GM18517 (cell line): ENCODE results near the gene DDX51.

Experiments
- ATAC-seq: cut with Tn5 transposase; IDR thresholded peaks from one replicate; pipeline ENCODE4 v1.9.1; 2021; ENCODE audit warnings: mild to moderate bottlenecking, moderate library complexity; ENCODE audit not compliant: unreplicated experiment

Gene DDX51

DNA sequence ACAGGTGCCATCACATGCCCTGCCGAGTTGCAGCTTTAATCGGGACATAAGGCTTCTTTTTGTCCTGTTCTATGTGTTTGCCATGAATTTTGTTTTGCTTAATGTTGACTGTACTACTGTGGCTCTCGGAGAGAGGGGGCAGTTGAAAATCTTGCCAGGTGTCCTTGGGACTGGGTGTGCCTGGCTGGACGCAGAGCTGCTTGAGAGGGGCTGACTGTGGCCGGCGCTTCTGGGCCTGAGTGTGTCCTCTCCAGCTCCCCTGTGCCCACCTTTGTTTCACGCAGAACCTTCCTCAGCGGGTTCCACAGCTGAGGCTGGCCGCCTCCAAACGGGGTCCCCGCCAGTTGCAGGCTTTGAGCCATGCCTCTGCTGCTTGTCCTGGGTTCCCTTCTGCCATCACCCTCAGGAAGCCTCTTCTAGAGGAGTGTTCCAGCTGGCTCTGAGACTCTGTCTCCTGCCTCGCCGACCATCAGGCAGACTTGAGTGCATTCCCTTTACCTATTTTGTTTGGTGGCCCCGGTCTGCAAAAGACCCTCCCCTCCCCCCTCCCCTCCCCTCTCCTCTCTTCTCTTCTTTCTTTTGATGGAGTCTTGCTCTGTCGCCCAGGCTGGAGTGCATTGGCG is 49.7 kb downstream of the DDX51 start:
- ATAC-seq: no peak

DNA sequence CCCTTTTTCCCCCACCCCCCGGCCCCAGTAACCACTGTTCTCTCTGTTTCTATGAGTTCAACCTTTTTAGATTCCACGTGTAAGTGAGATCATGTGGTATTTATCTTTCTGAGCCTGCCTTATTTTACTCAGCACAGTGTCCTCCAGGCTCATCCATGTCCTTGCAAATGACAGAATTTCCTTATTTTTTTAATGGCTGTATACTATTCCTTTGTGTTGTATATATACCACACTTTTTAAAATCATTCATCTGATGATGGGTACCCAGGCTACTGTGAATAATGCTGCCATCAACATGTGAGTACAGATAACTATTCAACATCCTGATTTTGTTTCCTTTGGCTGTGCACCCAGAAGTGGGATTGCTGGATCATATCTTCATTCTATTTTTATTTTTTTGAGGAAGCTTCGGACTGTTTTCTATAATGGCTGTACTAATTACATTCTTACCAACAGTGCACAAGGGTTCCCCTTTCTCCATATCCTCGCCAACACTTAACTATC is 54.7 kb downstream of the DDX51 start:
- ATAC-seq: no peak
